ENCODE measurements around the gene DIAPH3. TPM values are rescaled to one million over a fixed set of nuclear protein-coding genes. Genes with fewer than 3 reads are reported as not detected.

Gene DIAPH3
- total and polyA plus RNA-seq, 10 donors = 0.07 to 4.1 (median 1.4) TPM

GRCh38 chr13:59863621-59864020, 300.1 kb downstream of the DIAPH3 start:
- Histone ChIP-seq H3K27me3 (replicated peaks in 1 of 7) (no peaks in the 10 kb centered on the region), H3K36me3 (no peaks in the 10 kb centered on the region), H3K9me3 (no peaks in the 10 kb centered on the region), H3K4me1 (no peaks in the 10 kb centered on the region), H3K4me3 (no peak overlapping the region), H3K27ac (no peak overlapping the region)
- no peak for DNase-seq
- 86 to 95% (median 90%) methylated on average over 1 of the region's 1 CpG for WGBS, 5 donors
- intact Hi-C loops (cut with DNase I; ENCODE audit: low total_unique reads) = no loop called here
- TF ChIP-seq POLR2A (IDR thresholded peaks at IDR 0.05) = no peak
- TF ChIP-seq POLR2AphosphoS5 (IDR thresholded peaks at IDR 0.05) = no peak
- TF ChIP-seq, protein P1, sequence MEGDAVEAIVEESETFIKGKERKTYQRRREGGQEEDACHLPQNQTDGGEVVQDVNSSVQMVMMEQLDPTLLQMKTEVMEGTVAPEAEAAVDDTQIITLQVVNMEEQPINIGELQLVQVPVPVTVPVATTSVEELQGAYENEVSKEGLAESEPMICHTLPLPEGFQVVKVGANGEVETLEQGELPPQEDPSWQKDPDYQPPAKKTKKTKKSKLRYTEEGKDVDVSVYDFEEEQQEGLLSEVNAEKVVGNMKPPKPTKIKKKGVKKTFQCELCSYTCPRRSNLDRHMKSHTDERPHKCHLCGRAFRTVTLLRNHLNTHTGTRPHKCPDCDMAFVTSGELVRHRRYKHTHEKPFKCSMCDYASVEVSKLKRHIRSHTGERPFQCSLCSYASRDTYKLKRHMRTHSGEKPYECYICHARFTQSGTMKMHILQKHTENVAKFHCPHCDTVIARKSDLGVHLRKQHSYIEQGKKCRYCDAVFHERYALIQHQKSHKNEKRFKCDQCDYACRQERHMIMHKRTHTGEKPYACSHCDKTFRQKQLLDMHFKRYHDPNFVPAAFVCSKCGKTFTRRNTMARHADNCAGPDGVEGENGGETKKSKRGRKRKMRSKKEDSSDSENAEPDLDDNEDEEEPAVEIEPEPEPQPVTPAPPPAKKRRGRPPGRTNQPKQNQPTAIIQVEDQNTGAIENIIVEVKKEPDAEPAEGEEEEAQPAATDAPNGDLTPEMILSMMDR (IDR thresholded peaks at IDR 0.05 in 8 of 11, conservative IDR thresholded peaks at IDR 0.05 in 3 of 11) = no peak

- Histone ChIP-seq H3K4me3 (no peak overlapping the region), H3K9me3 (no peaks in the 10 kb centered on the region), H3K36me3 (no peaks in the 10 kb centered on the region), H3K4me1 (no peaks in the 10 kb centered on the region), H3K27me3 (replicated peaks in 1 of 7) (no peaks in the 10 kb centered on the region), H3K27ac (no peak overlapping the region)
- intact Hi-C loops (cut with DNase I; ENCODE audit: low total_unique reads) = no loop called here
- DNase-seq = no peak
- no peak for TF ChIP-seq POLR2A (IDR thresholded peaks at IDR 0.05)
- 89 to 95% (median 92%) methylated on average over 4 of the region's 4 CpGs for WGBS, 5 donors
Observed at GRCh38 chr13:59861676-59862075, 302.1 kb downstream of the DIAPH3 start.

- intact Hi-C loops (cut with DNase I; ENCODE audit: low total_unique reads) = no loop called here
- Histone ChIP-seq H3K27me3 (replicated peaks in 1 of 7) (no peaks in the 10 kb centered on the region), H3K27ac (no peak overlapping the region), H3K36me3 (no peaks in the 10 kb centered on the region), H3K9me3 (no peaks in the 10 kb centered on the region), H3K4me3 (no peak overlapping the region), H3K4me1 (no peaks in the 10 kb centered on the region)
- TF ChIP-seq, protein P1 (IDR thresholded peaks at IDR 0.05 in 8 of 11, conservative IDR thresholded peaks at IDR 0.05 in 3 of 11) = no peak
- TF ChIP-seq POLR2AphosphoS5 (IDR thresholded peaks at IDR 0.05) (no peak), POLR2A (IDR thresholded peaks at IDR 0.05) (no peak)
- no peak for DNase-seq
Observed at GRCh38 chr13:59856281-59856810, 307.4 kb downstream of the DIAPH3 start.

DNA sequence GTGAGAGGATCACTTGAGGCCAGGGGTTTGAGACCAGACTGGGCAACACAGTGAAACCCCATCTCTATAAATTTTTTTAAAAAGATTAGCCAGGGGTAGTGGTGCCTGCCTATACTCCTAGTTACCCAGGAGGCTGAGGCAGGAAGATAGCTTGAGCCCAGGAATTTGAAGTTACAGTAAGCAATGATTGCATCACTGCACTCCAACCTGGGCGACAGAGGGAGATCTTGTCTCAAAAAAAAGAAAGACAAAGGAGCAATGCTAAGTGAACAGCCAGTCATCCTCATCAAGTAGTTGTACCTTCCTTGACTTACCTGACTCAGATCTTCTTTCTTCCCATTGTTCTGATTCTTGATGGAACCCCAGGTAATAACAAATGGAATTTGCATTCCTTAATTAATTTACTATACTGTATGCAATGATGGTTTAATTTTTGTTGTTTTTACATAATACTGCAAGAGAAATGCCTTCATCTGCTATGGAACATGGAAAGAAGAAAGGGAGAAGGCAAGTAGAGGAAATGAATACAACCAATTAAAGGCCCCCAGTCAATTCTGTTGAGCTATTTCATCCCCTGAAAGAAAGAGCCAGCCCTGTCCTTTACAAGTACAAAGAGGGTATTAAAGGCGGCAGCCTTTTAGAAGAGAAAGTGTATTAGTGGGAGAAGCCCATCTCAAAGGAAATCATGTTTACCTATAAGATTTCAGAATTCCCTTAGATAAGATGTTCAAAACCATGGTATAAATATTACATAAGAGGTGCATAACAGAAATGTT, 316.7 kb downstream of the DIAPH3 start:
- Histone ChIP-seq H3K4me3 (no peak overlapping the region), H3K9me3 (no peaks in the 10 kb centered on the region), H3K4me1 (no peaks in the 10 kb centered on the region), H3K27me3 (replicated peaks in 1 of 7) (no peaks in the 10 kb centered on the region), H3K36me3 (no peaks in the 10 kb centered on the region), H3K27ac (no peak overlapping the region)
- intact Hi-C loops (cut with DNase I; ENCODE audit: low total_unique reads) = no loop called here
- 87 to 95% (median 91%) methylated on average over 2 of the region's 2 CpGs for WGBS, 5 donors
- no peak for TF ChIP-seq POLR2A (IDR thresholded peaks at IDR 0.05)
- TF ChIP-seq, protein P1 (IDR thresholded peaks at IDR 0.05 in 8 of 11, conservative IDR thresholded peaks at IDR 0.05 in 3 of 11) = no peak
- no peak for TF ChIP-seq POLR2AphosphoS5 (IDR thresholded peaks at IDR 0.05)
- DNase-seq = no peak

Data from spleen (tissue), 11 donors.